IMR-90 (cell line): ENCODE results near the gene ACOX3.

Experiments
- BHLHE40 ChIP-seq: fragments of 150-350 bp; IDR thresholded peaks from 2 replicates; pipeline ENCODE4 v1.6.1; 2016; ENCODE audit warnings: mild to moderate bottlenecking, low read depth, low read length
- POLR2A ChIP-seq: IDR thresholded peaks from 2 replicates; pipeline ENCODE4 v1.6.1; 2012; ENCODE audit warnings: mild to moderate bottlenecking, low read depth, low read length
- RCOR1 ChIP-seq: IDR thresholded peaks from 2 replicates; pipeline ENCODE4 v1.6.1; 2012; ENCODE audit warnings: mild to moderate bottlenecking, low read length, improper control_type of control experiment; ENCODE audit not compliant: insufficient replicate concordance
- TF ChIP-seq, protein P1 (sequence below): fragments of 150-350 bp; IDR thresholded peaks from 2 replicates; pipeline ENCODE4 v1.6.1; 2017; ENCODE audit warnings: mild to moderate bottlenecking, antibody characterized with exemption, low read length, low read depth

DNA sequence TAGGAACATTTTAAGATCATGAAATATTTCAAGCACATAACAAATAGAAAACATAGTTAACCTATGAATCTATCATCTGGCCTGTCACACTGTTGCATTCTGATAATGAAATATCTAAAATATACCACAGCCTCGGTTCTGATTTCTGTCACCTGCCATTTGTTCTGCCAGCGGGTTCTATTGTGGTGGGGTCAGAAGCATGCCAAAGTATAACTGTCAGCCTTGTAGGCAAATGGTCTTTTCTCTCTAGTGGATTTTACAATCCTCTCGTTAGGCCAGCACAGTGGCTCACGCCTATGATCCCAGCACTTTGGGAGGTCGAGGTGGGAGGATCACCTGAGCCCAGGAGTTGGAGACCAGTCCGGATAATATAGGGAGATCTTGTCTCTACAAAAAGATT, 123.0 kb downstream of the ACOX3 start:
- TF ChIP-seq POLR2A, result no peak
- no peak for TF ChIP-seq BHLHE40
- TF ChIP-seq RCOR1, result no peak
- TF ChIP-seq, protein P1, sequence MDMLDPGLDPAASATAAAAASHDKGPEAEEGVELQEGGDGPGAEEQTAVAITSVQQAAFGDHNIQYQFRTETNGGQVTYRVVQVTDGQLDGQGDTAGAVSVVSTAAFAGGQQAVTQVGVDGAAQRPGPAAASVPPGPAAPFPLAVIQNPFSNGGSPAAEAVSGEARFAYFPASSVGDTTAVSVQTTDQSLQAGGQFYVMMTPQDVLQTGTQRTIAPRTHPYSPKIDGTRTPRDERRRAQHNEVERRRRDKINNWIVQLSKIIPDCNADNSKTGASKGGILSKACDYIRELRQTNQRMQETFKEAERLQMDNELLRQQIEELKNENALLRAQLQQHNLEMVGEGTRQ, result no peak
